ENCODE measurements around the gene MAMDC2.

The MAMDC2 gene

GRCh38 chr9:70045452-70045851, 1.8 kb downstream of the MAMDC2 start:
- no peak overlapping the region for H3K4me3 ChIP-seq (ENCODE audit: low read length)
- TF ChIP-seq, protein P1, sequence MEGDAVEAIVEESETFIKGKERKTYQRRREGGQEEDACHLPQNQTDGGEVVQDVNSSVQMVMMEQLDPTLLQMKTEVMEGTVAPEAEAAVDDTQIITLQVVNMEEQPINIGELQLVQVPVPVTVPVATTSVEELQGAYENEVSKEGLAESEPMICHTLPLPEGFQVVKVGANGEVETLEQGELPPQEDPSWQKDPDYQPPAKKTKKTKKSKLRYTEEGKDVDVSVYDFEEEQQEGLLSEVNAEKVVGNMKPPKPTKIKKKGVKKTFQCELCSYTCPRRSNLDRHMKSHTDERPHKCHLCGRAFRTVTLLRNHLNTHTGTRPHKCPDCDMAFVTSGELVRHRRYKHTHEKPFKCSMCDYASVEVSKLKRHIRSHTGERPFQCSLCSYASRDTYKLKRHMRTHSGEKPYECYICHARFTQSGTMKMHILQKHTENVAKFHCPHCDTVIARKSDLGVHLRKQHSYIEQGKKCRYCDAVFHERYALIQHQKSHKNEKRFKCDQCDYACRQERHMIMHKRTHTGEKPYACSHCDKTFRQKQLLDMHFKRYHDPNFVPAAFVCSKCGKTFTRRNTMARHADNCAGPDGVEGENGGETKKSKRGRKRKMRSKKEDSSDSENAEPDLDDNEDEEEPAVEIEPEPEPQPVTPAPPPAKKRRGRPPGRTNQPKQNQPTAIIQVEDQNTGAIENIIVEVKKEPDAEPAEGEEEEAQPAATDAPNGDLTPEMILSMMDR (conservative IDR thresholded peaks at IDR 0.05; ENCODE audit: low read length), result no peak
- DNase-seq (ENCODE audit: low read depth), result no peak

DNA sequence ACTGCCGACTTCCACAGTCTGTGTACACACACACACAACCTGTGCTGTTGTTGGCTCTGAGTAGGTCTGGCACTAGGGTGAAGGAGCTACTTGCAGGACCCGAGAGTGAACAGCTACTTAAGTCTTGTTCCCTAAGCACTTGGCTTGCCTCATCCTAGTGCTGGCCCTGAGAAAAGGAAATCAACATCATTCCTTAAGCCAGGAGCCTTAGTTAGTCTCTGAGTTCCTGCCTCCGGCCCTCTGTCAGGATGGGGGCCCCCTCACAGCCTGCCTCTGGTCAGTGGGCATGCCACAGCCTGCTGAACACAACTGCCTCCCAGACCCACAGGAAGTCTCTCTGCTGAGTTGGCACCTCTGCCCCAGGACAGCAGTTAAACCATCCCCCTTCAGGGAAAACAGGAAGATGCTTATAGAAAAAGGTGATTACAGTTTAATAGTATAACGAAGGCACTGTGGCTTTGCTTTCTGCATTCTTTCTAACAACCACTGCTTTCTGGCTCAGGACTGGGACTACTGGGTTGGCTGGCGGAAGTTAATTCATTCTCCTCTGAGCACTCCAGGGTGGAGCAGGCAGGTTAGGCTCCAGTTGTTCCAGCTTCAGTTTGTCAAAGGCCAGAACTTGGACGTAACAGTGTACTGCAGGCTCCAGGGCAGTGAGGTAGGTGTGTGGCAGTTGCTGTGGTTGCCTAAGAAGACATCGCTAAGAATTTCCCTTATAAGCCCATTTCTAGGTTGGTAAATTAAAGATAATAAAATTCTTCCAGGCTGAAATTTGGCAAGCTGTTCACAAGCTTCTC, 2.8 kb downstream of the MAMDC2 start:
- DNase-seq (ENCODE audit: low read depth), result no peak
- TF ChIP-seq, protein P1 (conservative IDR thresholded peaks at IDR 0.05; ENCODE audit: low read length), result no peak
- H3K4me3 ChIP-seq (ENCODE audit: low read length), result no peak overlapping the region

GRCh38 chr9:70049236-70049635, 5.6 kb downstream of the MAMDC2 start:
- peak; percentile 65 for DNase-seq (ENCODE audit: low read depth)
- H3K4me3 ChIP-seq (ENCODE audit: low read length), result no peak overlapping the region
- TF ChIP-seq, protein P1 (conservative IDR thresholded peaks at IDR 0.05; ENCODE audit: low read length), result no peak

DNA sequence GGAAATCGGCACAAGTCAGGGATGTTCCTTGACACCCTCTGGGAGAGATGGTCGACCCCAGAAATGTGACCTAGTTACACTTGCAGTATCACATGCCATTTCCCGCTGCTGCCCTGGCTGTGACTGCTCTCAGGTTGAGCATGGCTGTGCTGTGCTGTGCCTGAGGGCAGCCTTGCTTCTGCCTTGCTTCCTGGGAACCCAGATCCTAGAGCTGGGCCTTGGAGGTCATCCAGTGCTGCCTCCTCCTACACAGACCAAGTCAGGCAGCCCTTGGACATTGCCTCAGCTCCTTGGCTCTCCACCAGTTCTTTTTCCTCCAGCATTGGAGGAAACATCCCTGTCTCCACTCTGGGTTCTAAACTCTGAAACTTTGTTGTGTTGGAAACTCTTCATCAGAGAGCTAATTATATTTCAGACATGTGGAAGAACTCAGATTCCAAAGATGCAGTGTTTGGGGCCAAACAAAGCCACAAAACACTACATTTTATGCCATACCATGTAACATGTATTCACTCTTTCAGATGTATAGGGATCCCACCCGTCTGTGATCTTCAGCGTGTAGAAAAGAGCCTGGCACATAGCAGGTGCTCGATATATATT, 6.1 kb downstream of the MAMDC2 start:
- peak; percentile 67 for DNase-seq (ENCODE audit: low read depth)
- no peak overlapping the region for H3K4me3 ChIP-seq (ENCODE audit: low read length)
- TF ChIP-seq, protein P1 (conservative IDR thresholded peaks at IDR 0.05; ENCODE audit: low read length), result no peak

DNA sequence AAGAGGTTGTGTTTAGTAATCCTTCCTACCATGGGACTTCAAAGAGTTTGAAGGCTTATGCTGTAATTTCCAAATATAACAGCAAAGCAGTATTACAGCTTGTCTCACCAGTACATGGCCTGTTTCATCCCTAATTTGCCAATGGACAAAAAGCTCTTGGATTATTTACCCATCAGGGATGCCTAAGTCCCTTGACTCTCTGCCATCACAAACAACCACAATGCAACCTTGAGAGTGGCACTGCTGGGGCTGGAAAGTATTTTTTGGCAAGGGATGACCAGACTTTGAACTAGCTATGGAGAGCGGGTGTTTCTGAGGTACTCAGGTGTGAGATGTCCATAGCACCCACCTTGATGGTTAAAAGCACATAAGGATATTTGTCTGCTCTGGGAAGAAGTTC, 9.1 kb downstream of the MAMDC2 start:
- DNase-seq (ENCODE audit: low read depth), result no peak
- TF ChIP-seq, protein P1 (conservative IDR thresholded peaks at IDR 0.05; ENCODE audit: low read length), result no peak
- H3K4me3 ChIP-seq (ENCODE audit: low read length), result no peak overlapping the region

DNA sequence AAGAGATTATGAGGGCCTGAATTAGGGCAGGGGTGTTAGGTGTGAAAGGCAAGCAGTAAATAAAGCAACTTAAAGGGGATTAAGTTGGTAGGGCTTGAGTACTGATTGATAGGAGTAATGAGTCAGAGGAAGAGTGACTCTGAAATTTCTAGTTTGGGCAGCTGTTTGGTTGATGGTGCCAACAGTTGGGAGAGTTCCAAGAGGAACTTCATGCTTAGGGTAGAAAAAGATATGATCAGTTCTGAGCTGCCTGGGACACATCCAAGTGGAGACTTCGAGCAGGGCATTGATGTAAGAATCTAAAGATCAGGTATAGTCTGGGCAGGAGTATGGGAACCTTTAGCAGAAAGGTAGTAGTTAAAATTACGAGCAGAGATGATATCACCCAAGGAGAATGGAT, 10.2 kb downstream of the MAMDC2 start:
- no peak for DNase-seq (ENCODE audit: low read depth)
- H3K4me3 ChIP-seq (ENCODE audit: low read length), result no peak overlapping the region
- TF ChIP-seq, protein P1 (conservative IDR thresholded peaks at IDR 0.05; ENCODE audit: low read length), result no peak

GRCh38 chr9:70054521-70054920, 10.9 kb downstream of the MAMDC2 start:
- DNase-seq (ENCODE audit: low read depth), result no peak
- TF ChIP-seq, protein P1 (conservative IDR thresholded peaks at IDR 0.05; ENCODE audit: low read length), result no peak
- no peak overlapping the region for H3K4me3 ChIP-seq (ENCODE audit: low read length)

All from AG10803 (cell line).